Right lobe of liver (tissue), 6 donors: ENCODE results near the gene REEP2. TPM values are rescaled to one million over a fixed set of nuclear protein-coding genes. Genes with fewer than 3 reads are reported as not detected.

Source experiments
- ATAC-seq, 4 donors: fragments of 200-7000 bp; cut with Tn5 transposase; one replicate each; pipeline ENCODE4 v1.9.1; 2020; ENCODE audit warnings: mild to moderate bottlenecking in 4 of 4, moderate library complexity in 4 of 4
- DNase-seq, 3 donors: peaks; one replicate each; pipeline ENCODE4 v3.0.0-alpha.2; 2020
- H3K27ac ChIP-seq, 3 donors: fragments of 200-600 bp; one replicate each; pipeline ENCODE4 v1.8.0; 2022
- H3K27me3 ChIP-seq, 2 donors: fragments of 200-600 bp; one replicate each; pipeline ENCODE4 v1.8.0; 2022
- H3K36me3 ChIP-seq, 4 donors: fragments of 200-600 bp; sonication (generic) in 1 of 4; one replicate each; pipeline versions ENCODE4 v1.5.1 to v1.8.0; 2017 to 2022; ENCODE audit warnings: control low read depth in 1 of 4
- H3K4me1 ChIP-seq, 4 donors: fragments of 200-600 bp; sonication (generic) in 1 of 4; one replicate each; pipeline versions ENCODE4 v1.5.1 to v1.8.0; 2017 to 2022; ENCODE audit warnings: control low read depth in 1 of 4
- H3K4me3 ChIP-seq, 3 donors: fragments of 200-600 bp; one replicate each; pipeline ENCODE4 v1.8.0; 2022
- H3K9me3 ChIP-seq, 4 donors: fragments of 200-600 bp; sonication (generic) in 1 of 4; one replicate each; pipeline versions ENCODE4 v1.5.1 to v1.8.0; 2017 to 2022; ENCODE audit warnings: control low read depth in 1 of 4
- POLR2A ChIP-seq: fragments of 450-650 bp; IDR thresholded peaks from one replicate; pipeline ENCODE4 v1.6.1; 2017; ENCODE audit warnings: antibody characterized with exemption, mild to moderate bottlenecking
- WGBS: methylation state at CpG from one replicate; pipeline ENCODE4 v1.1.6; 2018; ENCODE audit warnings: low coverage, low lambda C conversion rate; ENCODE audit not compliant: insufficient coverage; ENCODE audit errors: missing lambda C conversion rate; 5-methylcytosine and 5-hydroxymethylcytosine counted together
- intact Hi-C, 2 donors: fragments of 100-400 bp; cut with DNase I; formaldehyde crosslinking; loops; one replicate each; pipeline versions ENCODE4 v1.11.2 to v1.14.1; 2022
- total RNA-seq, 6 experiments: library from RNA; depleted of rRNA in 2 of 6; stranded (reverse); fragments of >200 nt in 2 of 6; fragmentation: NEBNext Ultra II Directional in 3 of 6; extraction: Animal tissue kit (Norgen Biotek cat#: 25700) in 3 of 6; gene quantifications; one replicate each; pipeline versions ENCODE4 v1.1.0 to v1.2.4, GENCODE V29; 2016 to 2023
- TF ChIP-seq, protein P1 (sequence below), 4 donors: fragments of 200-600 bp in 3 of 4; fragments of 450-650 bp in 1 of 4; IDR thresholded peaks; one replicate each; pipeline versions ENCODE4 v1.5.1 to v1.8.0; 2016 to 2022; ENCODE audit warnings: antibody characterized with exemption in 4 of 4, mild to moderate bottlenecking in 2 of 4
- donor health status: DM: no; HTN: yes; CAD: no.
- donor health status: DM: no; HTN: no; CAD: no.
- donor health status: DM: no; HTN: no; CAD: no.
- donor health status: DM: no; HTN: yes; CAD: no.
- donor health status: DM: no; HTN: yes; CAD: no.

REEP2 gene
- total RNA-seq, 6 experiments from 2014 or later: not detected

GRCh38 chr5:138464388-138465260 lies 25.8 kb downstream of the REEP2 start:
- ATAC-seq: peak; percentile 76 to 86 (median 78)
- TF ChIP-seq, protein P1, sequence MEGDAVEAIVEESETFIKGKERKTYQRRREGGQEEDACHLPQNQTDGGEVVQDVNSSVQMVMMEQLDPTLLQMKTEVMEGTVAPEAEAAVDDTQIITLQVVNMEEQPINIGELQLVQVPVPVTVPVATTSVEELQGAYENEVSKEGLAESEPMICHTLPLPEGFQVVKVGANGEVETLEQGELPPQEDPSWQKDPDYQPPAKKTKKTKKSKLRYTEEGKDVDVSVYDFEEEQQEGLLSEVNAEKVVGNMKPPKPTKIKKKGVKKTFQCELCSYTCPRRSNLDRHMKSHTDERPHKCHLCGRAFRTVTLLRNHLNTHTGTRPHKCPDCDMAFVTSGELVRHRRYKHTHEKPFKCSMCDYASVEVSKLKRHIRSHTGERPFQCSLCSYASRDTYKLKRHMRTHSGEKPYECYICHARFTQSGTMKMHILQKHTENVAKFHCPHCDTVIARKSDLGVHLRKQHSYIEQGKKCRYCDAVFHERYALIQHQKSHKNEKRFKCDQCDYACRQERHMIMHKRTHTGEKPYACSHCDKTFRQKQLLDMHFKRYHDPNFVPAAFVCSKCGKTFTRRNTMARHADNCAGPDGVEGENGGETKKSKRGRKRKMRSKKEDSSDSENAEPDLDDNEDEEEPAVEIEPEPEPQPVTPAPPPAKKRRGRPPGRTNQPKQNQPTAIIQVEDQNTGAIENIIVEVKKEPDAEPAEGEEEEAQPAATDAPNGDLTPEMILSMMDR (IDR thresholded peaks at IDR 0.05): peak in 3 of 4 donors; percentile 36 to 45 (median 38)
- TF ChIP-seq POLR2A: peak; percentile 60

GRCh38 chr5:138465261-138466124 lies 26.6 kb downstream of the REEP2 start, which contains the start of gene EGR1:
Gene EGR1, plus strand, starts transcription at chr5:138465479. Its CDS starts 283 bp downstream, at chr5:138465762.
- intact Hi-C loops: loop anchor here in 1 of 2 donors (5.0 kb wide), 1 partner anchor 37 kb away; no protein-coding TSS in a partner anchor
- peak within 1 kb of the TSS; percentile 65 to 91 (median 67) for H3K4me3 ChIP-seq
- H3K4me1 ChIP-seq: peaks cover 0 to 11% (median 5%) of the 10 kb centered on the region in 4 donors
- WGBS: 0% methylated on average over 2 of the region's 85 CpGs
- H3K27ac ChIP-seq: peak within 1 kb of the TSS; percentile 93 to 97 (median 97)
- H3K36me3 ChIP-seq: no peaks in the 10 kb centered on the region
- ATAC-seq (peak; percentile 61 to 73 (median 64)), DNase-seq (peak; percentile 94 to 96 (median 96))
- no peaks in the 10 kb centered on the region for H3K9me3 ChIP-seq
- H3K27me3 ChIP-seq: no peaks in the 10 kb centered on the region
- TF ChIP-seq, protein P1 (IDR thresholded peaks at IDR 0.05): peak in 1 of 4 donors; percentile 9
- TF ChIP-seq POLR2A: peak; percentile 100

More at GRCh38 chr5:138464388-138465260, 25.8 kb downstream of the REEP2 start:
- peak overlapping the region; percentile 93 to 97 (median 97) for H3K27ac ChIP-seq
- no peaks in the 10 kb centered on the region for H3K27me3 ChIP-seq
- no peaks in the 10 kb centered on the region for H3K36me3 ChIP-seq
- H3K4me1 ChIP-seq: peaks cover 0 to 11% (median 5%) of the 10 kb centered on the region in 4 donors
- H3K4me3 ChIP-seq: peak overlapping the region; percentile 65 to 91 (median 67)
- intact Hi-C loops: loop anchor here in 1 of 2 donors (5.0 kb wide), 1 partner anchor 38 kb away; no protein-coding TSS in a partner anchor
- peak; percentile 96 to 98 (median 98) for DNase-seq
- under 1% methylated on average over 30 of the region's 64 CpGs for WGBS
- no peaks in the 10 kb centered on the region for H3K9me3 ChIP-seq

DNA sequence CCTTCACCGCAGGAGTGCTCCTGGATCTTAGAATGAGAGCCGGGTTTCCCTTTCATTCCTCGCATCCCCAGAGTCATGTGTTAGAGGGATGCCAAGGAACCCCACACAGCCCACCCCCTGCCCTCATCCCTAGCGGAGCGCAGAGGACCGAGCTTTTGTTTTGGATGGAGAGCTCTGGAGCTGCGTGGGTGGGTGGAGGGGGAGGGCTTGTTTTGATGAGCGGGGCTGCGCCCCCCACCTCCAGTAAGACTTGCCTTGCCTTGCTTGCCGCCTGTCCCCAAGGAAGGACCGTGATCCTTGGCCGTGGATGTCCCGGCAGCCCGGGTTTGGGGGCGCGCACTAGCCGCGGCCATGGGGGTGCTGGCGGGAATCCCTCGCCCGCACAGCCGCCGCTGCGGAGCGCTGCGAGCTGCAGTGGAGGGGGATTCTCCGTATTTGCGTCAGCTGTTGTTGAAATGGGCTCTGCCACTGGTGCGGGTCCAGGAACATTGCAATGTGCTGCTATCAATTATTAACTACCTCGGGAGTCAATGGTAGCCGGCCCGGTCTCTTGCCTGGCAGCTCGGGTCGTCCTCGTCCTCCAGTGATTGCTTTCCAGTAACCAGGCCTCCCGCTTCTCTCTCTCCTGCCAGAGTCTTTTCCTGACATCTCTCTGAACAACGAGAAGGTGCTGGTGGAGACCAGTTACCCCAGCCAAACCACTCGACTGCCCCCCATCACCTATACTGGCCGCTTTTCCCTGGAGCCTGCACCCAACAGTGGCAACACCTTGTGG lies 27.5 kb downstream of the REEP2 start:
- ATAC-seq (peak; percentile 6 to 39 (median 14)), DNase-seq (peak; percentile 67 to 88 (median 76))
- TF ChIP-seq, protein P1 (IDR thresholded peaks at IDR 0.05): no peak
- TF ChIP-seq POLR2A: peak; percentile 26
- Histone ChIP-seq H3K27me3 (no peaks in the 10 kb centered on the region), H3K9me3 (no peaks in the 10 kb centered on the region), H3K36me3 (no peaks in the 10 kb centered on the region), H3K4me1 (peaks cover 0 to 11% (median 5%) of the 10 kb centered on the region in 4 donors), H3K27ac (peak overlapping the region in 2 of 3 donors; percentile 62 to 97), H3K4me3 (peak overlapping the region; percentile 65 to 91 (median 67))
- intact Hi-C loops: loop anchor here in 1 of 2 donors (5.0 kb wide), 1 partner anchor 36 kb away; no protein-coding TSS in a partner anchor
- 14% methylated on average over 14 of the region's 39 CpGs for WGBS
